HG02798 (cell line): ENCODE results near the gene ZNF480.
"Not testable (repeated sequence)": the region's sequence is repeated elsewhere in the genome, so short reads cannot be mapped to it uniquely, and the experiment has no call there.

Experiments
- ATAC-seq: cut with Tn5 transposase; IDR thresholded peaks from one replicate; pipeline ENCODE4 v1.9.1; 2021; ENCODE audit warnings: mild to moderate bottlenecking; ENCODE audit not compliant: unreplicated experiment, poor library complexity

Gene ZNF480

DNA sequence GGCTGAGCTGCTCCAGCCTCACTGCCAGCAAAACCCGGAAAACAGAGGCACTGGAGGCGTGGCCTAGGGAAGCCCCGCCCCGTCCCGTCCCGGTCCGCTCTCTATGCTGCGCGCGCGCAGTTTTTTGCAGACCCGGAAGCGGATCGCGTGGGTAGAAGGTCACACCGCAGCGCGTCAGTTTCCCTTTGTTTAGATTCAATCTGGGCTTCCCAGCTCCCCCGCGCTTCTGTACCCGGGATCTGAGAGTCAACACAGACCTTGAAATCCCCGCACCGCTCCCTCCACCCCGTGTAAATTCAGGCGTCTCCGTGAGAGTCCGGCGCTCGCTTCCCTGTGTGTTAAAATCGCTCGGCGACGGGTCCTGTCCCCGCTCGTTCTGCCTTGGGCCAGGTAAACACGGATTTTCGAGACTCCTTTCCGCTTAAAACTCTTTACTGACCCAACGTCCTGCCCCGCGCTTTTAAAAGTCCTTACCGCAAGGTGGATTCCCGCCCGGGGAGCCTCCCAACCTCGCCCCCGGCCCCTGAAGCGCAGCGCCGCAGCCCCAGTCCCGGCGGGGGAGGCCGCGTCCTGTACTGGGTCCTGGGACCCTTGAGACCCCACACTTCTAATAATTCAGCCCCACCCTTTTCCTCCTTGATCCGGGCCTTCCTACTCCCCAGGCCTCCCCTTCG lies 39.3 kb downstream of the ZNF480 start, which contains the start of gene ZNF610:
TSS of gene ZNF610 (plus strand) at position 127 of the 674 bp plus-strand sequence. CDS start 12,930 bp downstream, outside the sequence.
- peak; percentile 74 for ATAC-seq

DNA sequence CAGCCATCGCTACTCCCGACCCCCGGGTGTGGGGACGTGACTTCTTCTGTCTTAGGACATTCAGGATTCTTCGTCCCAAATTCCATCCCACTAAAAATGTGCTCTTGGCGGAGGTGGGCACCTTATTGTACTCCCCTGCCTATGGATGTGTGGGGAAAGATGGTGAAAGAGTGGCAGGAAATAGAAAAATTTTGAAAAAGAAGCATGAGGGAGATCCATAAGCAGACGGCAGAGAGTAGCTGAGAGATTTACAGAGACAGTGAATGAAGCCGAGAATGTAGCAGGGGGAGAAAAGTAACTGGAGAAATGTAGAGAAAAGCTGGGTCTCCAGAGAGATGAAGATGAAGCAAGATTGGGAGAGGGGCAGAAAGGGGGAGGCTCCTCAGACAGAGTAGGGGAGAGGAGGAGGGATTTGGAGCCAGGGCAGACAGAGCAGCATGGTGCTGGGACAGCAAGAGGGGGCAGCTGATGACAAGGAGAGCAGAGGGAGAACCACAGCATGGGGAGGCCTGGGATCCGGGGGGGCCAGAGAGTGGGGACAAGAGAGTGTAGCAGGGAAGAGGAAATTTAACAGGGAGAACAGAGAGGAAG lies 39.9 kb downstream of the ZNF480 start:
- ATAC-seq: no peak

DNA sequence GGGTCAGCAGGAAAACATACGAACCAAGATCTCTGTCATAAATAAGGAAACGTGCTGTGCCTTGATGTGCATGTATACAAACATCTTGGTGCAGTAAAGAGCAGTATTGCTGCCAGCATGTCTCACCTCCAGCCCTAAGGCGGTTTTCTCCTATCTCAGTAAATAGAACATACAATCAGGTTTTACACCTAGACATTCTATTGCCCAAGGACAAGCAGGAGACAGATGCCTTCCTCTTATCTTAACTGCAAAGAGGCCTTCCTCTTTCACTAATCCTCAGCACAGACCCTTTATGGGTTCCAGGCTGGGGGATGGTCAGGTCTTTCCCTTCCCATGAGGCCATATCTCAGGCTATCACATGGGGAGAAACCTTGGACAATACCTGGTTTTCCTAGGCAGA lies 42.1 kb downstream of the ZNF480 start:
- ATAC-seq: not testable (repeated sequence)

DNA sequence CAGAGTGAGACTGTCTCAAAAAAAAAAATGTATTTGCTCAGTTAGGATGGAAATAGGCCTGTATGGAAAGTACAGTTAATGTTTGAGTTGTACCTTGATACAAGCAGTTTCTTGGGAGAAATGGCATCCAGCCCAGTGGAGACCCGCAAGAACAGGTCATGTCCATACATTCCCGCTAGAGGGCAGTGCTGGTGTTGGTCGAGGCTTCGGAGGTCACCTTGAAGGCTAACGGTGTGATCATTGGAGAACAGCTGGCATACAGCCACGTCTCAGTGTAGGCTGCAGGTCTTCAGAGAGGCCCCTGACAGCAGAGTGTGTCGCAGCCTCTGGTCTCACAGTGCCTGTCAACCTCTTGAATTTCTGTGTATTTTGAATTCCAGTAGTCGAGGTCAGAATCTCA lies 46.6 kb downstream of the ZNF480 start:
- ATAC-seq: no peak

DNA sequence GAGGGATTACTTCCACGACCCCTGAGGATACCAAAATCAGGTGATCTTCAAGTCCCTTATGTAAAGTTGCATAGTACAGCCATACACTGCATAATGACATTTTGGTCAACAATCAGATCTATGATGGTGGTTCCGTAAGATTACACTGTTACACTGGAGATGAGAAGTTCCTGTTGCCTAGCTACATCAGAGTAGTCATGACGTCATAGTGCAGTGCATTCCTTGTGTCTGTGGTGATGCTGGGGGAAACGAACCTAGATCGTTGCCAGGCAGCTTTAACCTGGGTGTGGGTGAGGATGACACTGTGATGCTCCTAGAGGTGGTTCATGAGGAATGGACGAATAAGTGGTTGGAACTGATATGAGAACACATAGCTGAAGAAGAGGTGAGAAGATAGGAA lies 48.2 kb downstream of the ZNF480 start:
- no peak for ATAC-seq

DNA sequence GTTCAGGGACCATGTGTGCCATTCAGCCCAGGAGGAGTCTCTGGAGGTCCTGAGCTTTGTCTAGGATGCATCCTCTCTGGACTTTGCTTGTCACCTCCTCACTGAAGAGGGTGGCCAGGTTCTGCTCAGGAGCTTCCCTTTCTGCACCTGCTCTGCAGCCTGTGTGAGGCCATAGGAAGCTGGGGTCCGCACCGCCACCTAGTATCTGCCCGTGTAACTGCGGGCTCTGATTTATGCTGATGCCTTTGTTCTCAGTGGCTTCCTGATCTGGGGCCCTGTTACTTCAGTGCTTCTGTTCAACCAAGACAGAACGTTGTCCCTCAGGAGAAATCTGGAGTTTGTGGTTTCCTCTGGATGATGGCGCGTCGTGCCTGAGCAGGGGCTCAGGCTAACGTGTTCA lies 54.5 kb downstream of the ZNF480 start:
- no peak for ATAC-seq

DNA sequence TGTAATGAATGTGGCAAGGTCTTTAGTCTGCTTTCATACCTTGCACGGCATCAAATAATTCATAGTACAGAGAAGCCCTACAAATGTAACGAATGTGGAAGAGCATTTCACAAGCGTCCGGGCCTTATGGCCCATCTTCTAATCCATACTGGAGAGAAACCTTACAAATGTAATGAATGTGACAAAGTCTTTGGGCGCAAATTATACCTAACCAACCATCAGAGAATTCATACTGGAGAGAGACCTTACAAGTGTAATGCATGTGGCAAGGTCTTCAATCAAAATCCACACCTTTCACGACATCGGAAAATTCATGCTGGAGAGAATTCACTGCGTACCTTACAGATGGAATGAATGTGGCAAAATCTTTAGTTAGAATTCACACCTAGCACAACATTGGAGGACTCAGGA lies 69.5 kb downstream of the ZNF480 start:
- no peak for ATAC-seq

DNA sequence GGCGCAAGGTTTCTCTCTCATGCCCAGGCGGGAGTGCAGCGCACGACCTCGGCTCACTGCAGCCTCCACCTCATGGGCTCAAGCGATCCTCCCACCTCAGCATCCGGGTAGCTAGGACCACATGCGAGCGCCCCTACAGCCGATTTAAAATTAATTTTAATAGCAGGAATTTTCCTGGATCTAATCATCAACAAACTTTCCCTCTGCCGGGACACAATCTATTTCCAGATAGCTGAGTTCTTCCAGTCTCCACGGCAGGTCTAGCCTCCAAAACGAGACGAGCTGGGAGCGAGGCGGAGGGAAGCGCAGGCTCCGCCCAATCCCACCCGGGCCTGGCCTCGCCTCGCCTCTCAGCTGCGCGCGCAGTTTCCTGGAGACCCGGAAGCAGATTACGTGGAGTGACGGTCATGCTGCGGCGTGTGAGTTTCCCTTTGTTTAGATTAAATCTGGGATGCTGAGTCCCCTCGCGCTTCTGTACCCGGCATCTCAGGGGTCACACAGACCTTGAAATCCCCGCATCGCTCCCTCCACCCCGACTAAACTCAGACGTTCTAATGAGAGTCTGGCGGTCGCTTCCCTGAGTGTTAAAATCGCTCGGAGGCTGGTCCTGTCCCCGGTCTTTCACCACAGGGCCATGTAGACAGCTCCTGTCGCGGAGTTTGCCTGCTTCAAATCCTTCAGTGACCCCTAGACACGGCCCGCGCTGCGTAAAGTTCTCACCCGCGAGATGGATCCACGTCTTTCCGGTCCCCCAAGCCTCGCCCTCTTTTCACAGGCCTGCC lies 72.8 kb downstream of the ZNF480 start, which contains the start of gene ZNF880:
TSS of gene ZNF880 (plus strand) at position 365 of the 782 bp plus-strand sequence. CDS start at position 408, 43 bp downstream.
- peak; percentile 86 for ATAC-seq

DNA sequence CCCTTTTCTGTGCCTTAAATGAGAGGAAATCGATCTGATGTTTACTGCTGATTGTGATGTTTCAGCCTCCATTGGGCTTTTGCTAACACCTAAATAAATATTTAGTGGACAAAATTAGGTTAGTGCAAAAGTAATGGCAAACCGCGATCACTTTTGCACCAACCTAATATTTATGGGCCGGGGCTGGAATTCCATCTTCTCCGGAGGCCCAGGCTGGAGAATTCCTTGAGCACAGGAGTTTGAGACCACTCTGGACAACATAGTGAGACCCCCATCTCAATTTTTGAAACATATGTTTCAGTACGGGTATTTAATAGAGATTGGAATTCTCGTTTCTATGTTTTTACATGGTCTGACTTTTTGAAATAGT lies 73.4 kb downstream of the ZNF480 start:
- ATAC-seq: no peak
